ENCODE data around the gene TBCC. TPM values are rescaled to one million over a fixed set of nuclear protein-coding genes. Genes with fewer than 3 reads are reported as not detected.

The TBCC gene
- total RNA-seq, 6 donors from 2014 or later, result 14.3 to 34.7 (median 24.2) TPM

GRCh38 chr6:42762426-42762859 is 16.5 kb upstream of the TBCC start:
- Histone ChIP-seq H3K27me3 (no peaks in the 10 kb centered on the region), H3K27ac (no peak overlapping the region), H3K9me3 (no peaks in the 10 kb centered on the region), H3K4me3 (no peak overlapping the region), H3K4me1 (no peaks in the 10 kb centered on the region), H3K36me3 (peaks cover 0 to 13% (median 2%) of the 10 kb centered on the region in 4 donors)
- 89 to 93% methylated on average over 3 of the region's 3 CpGs for WGBS, 2 donors
- ATAC-seq (ENCODE audit: low FRiP score in 2 of 2) (no peak), DNase-seq (no peak)
- no peak for TF ChIP-seq CTCF (IDR thresholded peaks at IDR 0.05)

- Histone ChIP-seq H3K4me3 (no peak overlapping the region), H3K36me3 (peaks cover 0 to 13% (median 2%) of the 10 kb centered on the region in 4 donors), H3K27ac (no peak overlapping the region), H3K9me3 (no peaks in the 10 kb centered on the region), H3K27me3 (no peaks in the 10 kb centered on the region), H3K4me1 (no peaks in the 10 kb centered on the region)
- DNase-seq, result no peak
- TF ChIP-seq POLR2A (IDR thresholded peaks at IDR 0.05) (no peak), POLR2AphosphoS5 (IDR thresholded peaks at IDR 0.05) (no peak), CTCF (IDR thresholded peaks at IDR 0.05) (no peak), EP300 (IDR thresholded peaks at IDR 0.05) (no peak)
- no peak for ATAC-seq (ENCODE audit: low FRiP score in 2 of 2)
- WGBS, 2 donors, result 88 to 89% methylated on average over 8 of the region's 8 CpGs
Observed at GRCh38 chr6:42761287-42762067, 15.6 kb upstream of the TBCC start.

GRCh38 chr6:42758756-42759430 is 13.0 kb upstream of the TBCC start:
- WGBS, 2 donors, result 91 to 94% methylated on average over 3 of the region's 3 CpGs
- Histone ChIP-seq H3K4me1 (no peaks in the 10 kb centered on the region), H3K27ac (no peak overlapping the region), H3K9me3 (no peaks in the 10 kb centered on the region), H3K27me3 (no peaks in the 10 kb centered on the region), H3K4me3 (no peak overlapping the region), H3K36me3 (peaks cover 0 to 13% (median 2%) of the 10 kb centered on the region in 4 donors)
- no peak for ATAC-seq (ENCODE audit: low FRiP score in 2 of 2)
- no peak for DNase-seq
- TF ChIP-seq POLR2AphosphoS5 (IDR thresholded peaks at IDR 0.05) (no peak), CTCF (IDR thresholded peaks at IDR 0.05) (no peak), EP300 (IDR thresholded peaks at IDR 0.05) (no peak), POLR2A (IDR thresholded peaks at IDR 0.05) (no peak)

- ATAC-seq (ENCODE audit: low FRiP score in 2 of 2), result no peak
- Histone ChIP-seq H3K27me3 (no peaks in the 10 kb centered on the region), H3K27ac (no peak overlapping the region), H3K4me3 (no peak overlapping the region), H3K4me1 (no peaks in the 10 kb centered on the region), H3K9me3 (no peaks in the 10 kb centered on the region), H3K36me3 (peaks cover 0 to 13% (median 2%) of the 10 kb centered on the region in 4 donors)
- TF ChIP-seq EP300 (IDR thresholded peaks at IDR 0.05) (no peak), POLR2AphosphoS5 (IDR thresholded peaks at IDR 0.05) (no peak), POLR2A (IDR thresholded peaks at IDR 0.05) (no peak), CTCF (IDR thresholded peaks at IDR 0.05) (no peak)
- DNase-seq, result no peak
- WGBS, 2 donors, result 94 to 97% methylated on average over 7 of the region's 7 CpGs
Observed at GRCh38 chr6:42756722-42757121, 10.8 kb upstream of the TBCC start.
